Ishikawa (cell line): ENCODE data around the gene PBX1.

Experiments
- NFIC ChIP-seq: IDR thresholded peaks from 2 replicates; pipeline ENCODE4 v1.6.1; 2012
- RAD21 ChIP-seq: IDR thresholded peaks from 2 replicates; pipeline ENCODE4 v1.6.1; 2012; ENCODE audit warnings: low read depth
- YY1 ChIP-seq: IDR thresholded peaks from 2 replicates; pipeline ENCODE4 v1.6.1; 2012; ENCODE audit warnings: low read depth

DNA sequence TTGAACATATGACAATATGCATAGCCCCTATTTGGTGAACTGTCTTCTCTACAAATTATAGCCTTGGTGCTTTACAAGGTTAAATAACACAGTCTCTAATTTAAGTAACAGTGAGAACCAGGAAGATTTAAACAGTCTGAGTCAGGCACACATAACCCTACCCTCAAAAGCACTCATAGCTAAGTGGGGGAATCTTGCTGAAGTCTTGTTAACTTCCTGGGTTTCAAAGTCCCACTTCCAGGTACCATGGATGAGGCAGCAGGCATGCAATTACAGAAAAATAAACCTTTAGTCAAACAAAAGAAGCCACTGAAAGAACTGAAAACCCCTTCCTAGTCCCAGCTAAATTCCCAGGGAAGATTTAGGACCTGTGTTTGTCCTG, 147.6 kb downstream of the PBX1 start:
- TF ChIP-seq RAD21 (no peak), NFIC (no peak), YY1 (no peak)
